ENCODE results near the gene GUCY2C.
"Not testable (repeated sequence)": the region's sequence is repeated elsewhere in the genome, so short reads cannot be mapped to it uniquely, and the experiment has no call there.

GUCY2C gene

GRCh38 chr12:14689144-14689543, 7.3 kb downstream of the GUCY2C start:
- TF ChIP-seq SPI1 (IDR thresholded peaks at IDR 0.05; ENCODE audit: borderline replicate concordance, low read depth) = no peak
- no peak for TF ChIP-seq REST (IDR thresholded peaks at IDR 0.05; ENCODE audit: insufficient replicate concordance, low read depth)
- TF ChIP-seq CTCF (IDR thresholded peaks at IDR 0.05; ENCODE audit: insufficient read depth, low read length) = no peak
- no peak for TF ChIP-seq POLR2AphosphoS5 (IDR thresholded peaks at IDR 0.05; ENCODE audit: low read depth)
- no peak for TF ChIP-seq GABPA (IDR thresholded peaks at IDR 0.05; ENCODE audit: low read depth)
- H3K27ac ChIP-seq (replicated peaks) = no peak overlapping the region

GRCh38 chr12:14682231-14682630, 14.2 kb downstream of the GUCY2C start:
- H3K27me3 ChIP-seq (ENCODE audit: insufficient read depth, poor library complexity, severe bottlenecking); H3K27ac ChIP-seq (replicated peaks); DNase-seq (ENCODE audit: low read depth in 1 of 2, low spot score in 1 of 2); H3K4me3 ChIP-seq (replicated peaks; ENCODE audit: insufficient read depth, low read length): not testable (repeated sequence)

More at GRCh38 chr12:14689144-14689543, 7.3 kb downstream of the GUCY2C start:
- DNase-seq (ENCODE audit: low read depth in 1 of 2, low spot score in 1 of 2) = no peak
- Histone ChIP-seq H3K4me3 (replicated peaks; ENCODE audit: insufficient read depth, low read length) (no peak overlapping the region), H3K27me3 (ENCODE audit: insufficient read depth, poor library complexity, severe bottlenecking) (no peaks in the 10 kb centered on the region)

- no peak for DNase-seq (ENCODE audit: low read depth in 1 of 2, low spot score in 1 of 2)
- Histone ChIP-seq H3K4me3 (replicated peaks; ENCODE audit: insufficient read depth, low read length) (no peak overlapping the region), H3K27ac (replicated peaks) (no peak overlapping the region), H3K27me3 (ENCODE audit: insufficient read depth, poor library complexity, severe bottlenecking) (peaks cover 5% of the 10 kb centered on the region)
- TF ChIP-seq REST (IDR thresholded peaks at IDR 0.05; ENCODE audit: insufficient replicate concordance, low read depth) (no peak), CTCF (IDR thresholded peaks at IDR 0.05; ENCODE audit: insufficient read depth, low read length) (no peak), SPI1 (IDR thresholded peaks at IDR 0.05; ENCODE audit: borderline replicate concordance, low read depth) (no peak), GABPA (IDR thresholded peaks at IDR 0.05; ENCODE audit: low read depth) (no peak), POLR2AphosphoS5 (IDR thresholded peaks at IDR 0.05; ENCODE audit: low read depth) (no peak)
These were observed 14.8 kb downstream of the GUCY2C start for GRCh38 chr12:14681625-14682024.

GRCh38 chr12:14681190-14681589, 15.2 kb downstream of the GUCY2C start:
- TF ChIP-seq POLR2AphosphoS5 (IDR thresholded peaks at IDR 0.05; ENCODE audit: low read depth) (no peak), REST (IDR thresholded peaks at IDR 0.05; ENCODE audit: insufficient replicate concordance, low read depth) (no peak), CTCF (IDR thresholded peaks at IDR 0.05; ENCODE audit: insufficient read depth, low read length) (no peak)

More at GRCh38 chr12:14681190-14681589, 15.2 kb downstream of the GUCY2C start:
- Histone ChIP-seq H3K27ac (replicated peaks) (no peak overlapping the region), H3K4me3 (replicated peaks; ENCODE audit: insufficient read depth, low read length) (no peak overlapping the region), H3K27me3 (ENCODE audit: insufficient read depth, poor library complexity, severe bottlenecking) (peaks cover 8% of the 10 kb centered on the region)
- DNase-seq (ENCODE audit: low read depth in 1 of 2, low spot score in 1 of 2) = no peak
